Hematopoietic multipotent progenitor cell treated with erythropoietin and hydrocortisone succinate and interleukin-3 and kit ligand, for 6 days (in vitro differentiated cells): Measurements from ENCODE around the gene SPAG6.

Experiments
- DNase-seq: peaks from one replicate; pipeline ENCODE4 v3.0.0-alpha.2; 2015

The SPAG6 gene

DNA sequence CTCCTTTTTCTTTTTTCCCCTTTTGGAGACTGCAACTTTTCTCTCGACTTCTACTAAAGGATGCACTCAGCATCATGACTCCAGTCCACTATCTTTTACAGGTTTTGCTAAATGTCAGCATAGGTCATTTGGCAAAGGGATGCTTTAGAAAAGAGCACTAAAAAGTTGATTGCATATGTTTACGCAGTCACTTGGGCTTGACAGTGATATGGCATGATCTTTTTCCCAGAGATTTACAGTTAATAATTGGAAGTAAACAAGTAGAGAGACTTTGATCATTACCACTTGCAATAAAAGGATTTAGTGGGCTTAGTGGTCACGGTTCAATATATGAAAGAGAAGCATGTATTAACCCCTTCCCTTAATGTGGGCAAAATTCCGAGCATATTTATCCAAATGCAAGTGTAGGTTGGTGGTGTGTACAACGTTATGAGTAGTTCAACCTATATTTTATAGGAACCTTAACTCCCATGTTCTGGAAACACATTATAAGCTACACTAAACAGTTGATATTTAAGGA lies 22.6 kb upstream of the SPAG6 start:
- no peak for DNase-seq

DNA sequence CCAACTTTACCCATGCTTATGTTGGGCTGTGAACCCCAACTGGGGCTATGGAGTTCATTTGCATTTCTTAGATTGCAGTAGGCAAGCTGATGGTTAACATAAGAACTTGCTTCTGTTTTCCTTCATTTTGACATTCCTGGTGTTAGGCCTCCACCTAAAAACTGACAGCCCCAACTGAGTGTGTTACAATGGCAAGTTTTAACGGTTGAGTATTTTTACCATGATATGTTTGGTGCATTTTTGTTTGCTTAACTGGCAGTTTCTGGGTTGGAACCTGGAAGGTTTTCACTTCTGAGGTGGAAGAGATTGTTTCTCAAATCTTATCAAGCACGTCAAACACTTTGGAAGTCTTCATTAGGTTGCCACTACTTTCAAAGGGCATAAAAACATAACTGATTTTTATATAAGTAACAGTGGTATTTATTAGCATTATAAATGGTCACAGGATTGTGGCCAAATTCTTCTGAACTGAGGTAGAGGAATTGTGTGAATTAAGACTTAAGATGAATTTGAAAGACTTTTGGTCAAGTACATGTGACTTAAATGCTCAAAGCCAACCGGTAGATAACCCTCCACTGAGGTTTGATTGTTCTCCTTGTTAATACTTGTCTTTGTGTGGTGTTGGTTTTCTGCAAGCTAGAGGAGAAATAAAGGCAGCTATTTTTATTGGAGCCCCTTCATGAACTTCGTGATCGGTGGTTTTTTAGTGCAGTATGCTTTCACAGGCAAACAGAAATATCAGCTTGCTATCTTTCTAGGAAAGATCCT lies 21.6 kb upstream of the SPAG6 start:
- DNase-seq = peak; percentile 21

- peak; percentile 22 for DNase-seq
Measured at GRCh38 chr10:22324413-22324812, 20.9 kb upstream of the SPAG6 start.

GRCh38 chr10:22324893-22325271 lies 20.4 kb upstream of the SPAG6 start:
- peak; percentile 28 for DNase-seq

DNA sequence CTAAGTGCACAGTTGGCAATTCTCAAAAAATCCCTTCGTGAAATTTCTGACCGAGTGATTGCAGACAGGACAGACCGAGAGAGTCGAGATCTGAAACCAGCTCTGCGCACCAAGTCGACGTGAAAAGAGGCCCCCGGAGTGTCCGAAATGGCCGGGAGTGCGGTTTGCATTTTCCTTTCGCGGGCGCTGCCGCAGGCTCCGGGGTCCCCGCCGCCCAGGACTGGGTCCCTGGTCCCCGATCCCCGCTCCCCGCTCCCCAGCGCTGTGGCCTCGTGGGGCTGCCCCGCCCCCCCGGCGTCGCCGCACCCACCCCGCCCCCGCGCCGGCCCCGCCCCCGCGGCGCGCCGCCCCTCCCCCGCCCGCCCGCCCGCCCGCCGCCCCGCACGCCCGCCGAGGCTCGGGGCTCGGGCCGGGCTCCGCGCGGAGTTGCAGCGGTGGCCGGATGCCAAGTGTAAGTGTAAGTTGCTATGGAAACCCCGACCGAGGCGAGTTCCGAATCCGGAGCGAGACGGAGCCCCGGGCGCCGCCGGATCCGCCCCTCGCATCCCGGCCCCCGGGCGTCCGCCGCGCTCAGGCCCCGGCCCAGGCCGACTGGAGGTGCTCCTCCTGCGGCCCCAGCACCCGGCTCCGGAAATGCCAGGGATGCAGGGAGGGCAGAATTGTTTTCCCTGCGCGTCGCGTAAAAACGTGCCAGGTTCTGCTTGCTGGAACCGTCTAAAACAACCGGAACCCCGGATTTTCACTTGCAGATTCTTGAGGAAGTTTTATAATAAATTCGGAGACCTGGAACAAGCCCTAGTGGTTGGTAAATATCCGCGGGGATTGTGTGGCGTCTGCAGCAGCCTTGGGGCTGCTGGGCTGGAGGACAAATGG lies 19.8 kb upstream of the SPAG6 start:
- peak; percentile 80 for DNase-seq

DNA sequence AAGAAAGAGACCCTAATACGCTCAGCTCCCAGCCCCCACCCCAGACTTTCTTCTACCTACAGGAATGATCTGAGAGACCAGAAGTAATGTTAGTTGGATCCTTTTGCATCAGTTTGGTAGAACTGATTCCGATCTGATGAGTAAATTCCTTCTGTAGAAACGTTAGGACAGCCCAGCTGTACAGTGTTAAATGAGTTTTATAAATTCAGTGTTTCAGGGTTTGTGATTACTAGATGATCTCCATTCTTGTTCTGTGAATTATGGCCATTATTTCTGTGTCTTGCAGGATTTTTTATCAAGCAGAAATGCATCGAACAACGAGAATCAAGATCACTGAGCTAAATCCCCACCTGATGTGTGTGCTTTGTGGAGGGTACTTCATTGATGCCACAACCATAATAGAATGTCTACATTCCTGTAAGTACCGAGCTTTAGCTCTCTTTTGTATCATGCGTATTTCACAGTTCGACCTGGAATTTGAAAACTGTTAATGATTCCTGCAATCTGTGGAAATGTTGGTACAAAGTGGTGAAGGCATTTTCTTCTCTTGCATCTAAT lies 19.1 kb upstream of the SPAG6 start:
- DNase-seq = no peak

DNA sequence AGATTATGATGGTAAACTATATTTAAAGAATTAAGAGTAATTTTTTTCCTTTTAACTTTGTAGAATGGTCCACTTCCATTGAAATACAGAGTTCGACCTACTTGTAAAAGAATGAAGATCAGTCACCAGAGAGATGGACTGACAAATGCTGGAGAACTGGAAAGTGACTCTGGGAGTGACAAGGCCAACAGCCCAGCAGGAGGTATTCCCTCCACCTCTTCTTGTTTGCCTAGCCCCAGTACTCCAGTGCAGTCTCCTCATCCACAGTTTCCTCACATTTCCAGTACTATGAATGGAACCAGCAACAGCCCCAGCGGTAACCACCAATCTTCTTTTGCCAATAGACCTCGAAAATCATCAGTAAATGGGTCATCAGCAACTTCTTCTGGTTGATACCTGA lies 16.1 kb upstream of the SPAG6 start:
- DNase-seq = no peak

GRCh38 chr10:22332116-22332692 lies 13.1 kb upstream of the SPAG6 start:
- no peak for DNase-seq

DNA sequence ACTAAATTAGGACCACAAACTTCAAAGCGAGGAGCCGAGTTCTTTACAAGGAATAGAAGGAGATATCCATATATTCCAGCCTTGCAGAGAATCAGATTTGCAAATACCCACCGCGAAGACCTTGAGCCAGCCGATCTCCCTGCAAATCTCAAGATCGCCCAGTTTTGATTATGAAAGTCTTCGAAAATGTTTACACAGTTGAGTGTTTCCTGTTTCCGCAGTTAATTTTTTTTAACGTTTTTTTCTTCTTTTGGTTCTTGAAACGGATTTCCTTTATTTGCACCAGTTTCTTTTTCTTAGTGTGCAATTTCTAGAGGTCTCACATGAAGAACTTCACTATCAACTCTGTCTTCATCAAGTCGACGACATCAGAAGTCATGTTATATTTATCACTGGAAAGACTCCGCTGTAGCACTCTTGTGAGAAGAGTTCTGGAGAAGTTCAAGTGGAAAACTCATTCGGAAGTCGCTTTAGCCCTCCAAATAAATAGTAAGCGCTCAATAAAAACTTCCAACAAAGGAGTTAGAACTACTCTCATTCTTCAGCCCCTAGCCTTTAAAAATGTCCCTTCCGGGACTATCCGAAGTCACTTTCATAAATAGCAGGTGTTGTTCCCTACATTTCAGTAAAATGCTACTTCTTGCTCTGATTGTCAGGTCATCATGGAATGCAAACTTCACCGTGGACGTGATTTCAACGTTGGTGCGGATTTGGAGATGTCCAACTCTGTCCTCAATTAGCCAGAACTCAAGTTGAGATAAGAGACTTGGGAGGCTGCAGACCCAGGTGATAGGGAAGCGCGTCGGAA lies 11.9 kb upstream of the SPAG6 start:
- DNase-seq = peak; percentile 41

GRCh38 chr10:22333975-22334282 lies 11.4 kb upstream of the SPAG6 start:
- no peak for DNase-seq

GRCh38 chr10:22334414-22335172 lies 10.7 kb upstream of the SPAG6 start:
- DNase-seq = peak; percentile 41

DNA sequence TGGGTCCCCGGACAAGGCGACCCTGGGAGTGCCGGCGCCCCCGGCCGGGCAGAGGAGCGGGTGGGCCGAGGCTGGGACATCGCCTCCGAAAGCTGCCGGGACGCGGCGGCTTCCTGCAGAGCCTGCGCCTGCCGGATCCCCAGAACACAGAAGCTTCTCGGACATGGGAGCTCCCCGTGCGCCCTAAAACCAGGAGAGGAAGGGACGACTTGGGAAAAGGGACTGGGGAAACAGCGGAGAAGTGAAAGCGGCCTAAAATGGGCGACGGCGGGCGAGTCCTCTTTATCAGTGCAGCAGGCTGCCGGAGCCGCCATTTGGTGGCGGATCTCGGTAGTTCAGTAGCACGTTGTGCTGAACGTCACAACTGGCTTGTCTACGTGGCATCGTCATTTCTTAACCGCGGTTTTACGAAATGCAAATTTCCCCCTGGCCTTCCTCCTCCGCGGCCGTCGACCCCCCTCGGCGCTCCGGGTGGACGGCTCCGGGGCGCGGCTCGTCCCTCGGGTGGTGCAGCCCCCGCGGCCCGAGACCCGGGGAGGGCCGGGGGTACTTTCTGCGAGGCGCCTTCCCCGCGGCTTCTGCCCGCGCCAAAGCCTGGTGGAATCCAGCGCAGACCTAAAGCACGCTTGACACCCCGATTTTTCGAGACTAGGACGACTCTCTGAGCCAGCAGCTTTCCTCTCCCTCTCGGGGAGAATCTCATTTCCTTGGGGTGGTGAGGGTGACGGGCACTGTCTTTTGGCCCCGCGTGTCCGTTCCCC lies 9.9 kb upstream of the SPAG6 start:
- peak; percentile 81 for DNase-seq

GRCh38 chr10:22338185-22338900 lies 7.0 kb upstream of the SPAG6 start:
- peak; percentile 27 for DNase-seq

DNA sequence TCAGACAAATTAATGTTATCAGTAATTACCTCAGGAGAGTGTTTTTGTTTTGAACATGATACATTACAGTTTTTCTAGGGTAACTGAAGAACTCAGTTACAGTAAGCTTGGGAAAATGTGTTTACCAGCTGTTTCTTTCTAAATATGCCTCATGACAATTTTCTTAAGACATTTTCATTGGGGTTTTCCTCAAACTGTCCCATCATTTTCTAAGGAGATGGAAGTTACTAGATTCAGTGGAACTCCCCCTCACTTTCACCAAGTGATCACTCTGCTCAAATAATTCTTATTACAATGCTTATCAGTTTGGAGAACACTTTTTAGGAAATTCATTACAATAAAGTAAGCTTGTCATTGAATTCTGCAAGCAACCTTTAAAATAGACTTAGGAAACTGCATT lies 6.4 kb upstream of the SPAG6 start:
- DNase-seq = no peak

GRCh38 chr10:22339761-22340328 lies 5.5 kb upstream of the SPAG6 start:
- no peak for DNase-seq

GRCh38 chr10:22340329-22341189 lies 4.7 kb upstream of the SPAG6 start:
- peak; percentile 88 for DNase-seq

GRCh38 chr10:22341190-22341925 lies 3.9 kb upstream of the SPAG6 start:
- DNase-seq = peak; percentile 43

DNA sequence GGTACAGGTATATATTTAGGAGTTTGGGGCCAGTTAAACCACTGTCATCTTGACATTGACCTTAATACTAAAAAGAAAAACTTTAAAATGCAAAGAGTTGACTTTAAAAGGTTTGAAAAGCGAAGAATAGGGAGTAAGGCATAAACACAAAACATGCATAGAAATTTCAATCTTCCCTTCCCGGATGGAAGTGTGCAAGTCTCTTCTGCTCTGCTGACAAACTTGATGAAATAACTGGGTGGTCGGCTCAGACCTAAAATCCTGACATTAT lies 3.4 kb upstream of the SPAG6 start:
- DNase-seq = no peak
